ENCODE measurements around the gene RMC1.

Gene RMC1

DNA sequence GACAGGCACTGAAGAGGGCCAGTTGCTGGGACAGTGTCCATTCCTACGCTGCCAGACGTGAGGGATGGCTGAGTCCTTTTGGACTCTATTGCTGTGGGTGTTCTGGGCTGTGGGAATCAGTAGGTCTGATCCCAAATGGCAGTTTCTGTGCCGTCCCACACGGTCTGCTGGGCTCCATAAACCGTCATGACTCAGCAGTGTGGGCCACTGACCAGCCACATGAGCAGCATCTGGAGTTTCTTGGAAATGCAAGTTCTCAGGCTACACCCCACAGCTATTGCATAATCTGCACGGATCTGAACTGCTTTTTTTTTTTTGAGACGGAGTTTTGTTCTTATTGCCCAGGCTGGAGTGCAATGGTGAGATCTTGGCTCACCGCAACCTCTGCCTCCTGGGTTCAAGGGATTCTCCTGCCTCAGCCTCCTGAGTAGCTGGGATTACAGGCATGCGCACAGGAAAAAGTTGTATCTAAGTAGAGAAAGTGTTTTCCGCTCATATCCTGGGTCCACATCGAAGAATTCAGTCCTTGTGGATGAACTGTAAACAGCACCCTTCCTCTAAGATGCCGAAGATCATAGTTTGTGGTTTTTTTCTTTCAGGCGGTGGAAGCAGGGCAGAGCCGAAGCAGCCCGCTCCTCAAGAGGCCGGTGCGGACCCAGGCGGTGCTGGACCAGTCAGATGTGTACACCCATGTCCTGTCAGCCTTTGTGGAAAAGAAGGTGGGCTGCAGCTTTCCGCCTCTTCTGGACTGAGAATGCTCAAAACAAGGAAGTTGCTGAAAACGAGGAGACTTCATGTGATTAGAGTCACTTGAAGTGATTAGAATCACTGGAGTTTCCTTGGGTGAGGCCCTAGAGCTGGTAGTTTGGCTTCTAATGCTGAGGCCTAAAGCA, 25.5 kb downstream of the RMC1 start:
- no peak for FAIRE-seq
- DNase-seq (ENCODE audit: extremely low spot score, insufficient read length, low read depth) = no peak

DNA sequence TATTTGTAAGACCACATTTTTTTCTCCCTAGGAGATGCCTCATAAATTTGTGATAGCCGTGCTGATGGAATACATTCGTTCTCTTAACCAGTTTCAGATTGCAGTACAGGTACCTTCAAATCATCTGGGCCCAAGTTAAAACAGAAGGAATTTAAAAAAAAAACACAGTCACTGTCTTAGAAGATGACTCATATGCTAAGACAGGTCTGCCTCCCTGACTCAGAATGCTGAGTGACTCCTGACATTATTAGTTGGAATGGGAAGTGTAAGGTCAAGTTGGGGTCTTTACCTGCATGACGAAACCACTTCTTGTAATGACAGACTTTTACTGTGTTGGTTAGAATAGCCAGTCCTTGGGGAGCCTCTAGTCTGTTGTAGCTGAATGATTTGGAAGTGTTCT, 26.3 kb downstream of the RMC1 start:
- FAIRE-seq (no peak), DNase-seq (ENCODE audit: extremely low spot score, insufficient read length, low read depth) (no peak)

DNA sequence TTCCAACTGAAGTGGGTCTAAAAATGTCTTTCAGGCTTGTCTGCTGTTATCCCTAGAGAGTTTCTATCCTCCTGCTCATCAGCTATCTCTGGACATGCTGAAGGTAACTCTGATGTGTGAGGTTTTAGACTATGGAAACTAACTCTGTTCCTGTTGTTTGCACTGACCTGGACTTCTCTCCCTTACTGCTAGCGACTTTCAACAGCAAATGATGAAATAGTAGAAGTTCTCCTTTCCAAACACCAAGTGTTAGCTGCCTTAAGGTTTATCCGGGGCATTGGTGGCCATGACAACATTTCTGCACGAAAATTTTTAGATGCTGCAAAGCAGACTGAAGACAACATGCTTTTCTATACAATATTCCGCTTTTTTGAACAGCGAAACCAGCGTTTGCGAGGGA, 26.9 kb downstream of the RMC1 start:
- DNase-seq (ENCODE audit: extremely low spot score, insufficient read length, low read depth) (no peak), FAIRE-seq (no peak)

DNA sequence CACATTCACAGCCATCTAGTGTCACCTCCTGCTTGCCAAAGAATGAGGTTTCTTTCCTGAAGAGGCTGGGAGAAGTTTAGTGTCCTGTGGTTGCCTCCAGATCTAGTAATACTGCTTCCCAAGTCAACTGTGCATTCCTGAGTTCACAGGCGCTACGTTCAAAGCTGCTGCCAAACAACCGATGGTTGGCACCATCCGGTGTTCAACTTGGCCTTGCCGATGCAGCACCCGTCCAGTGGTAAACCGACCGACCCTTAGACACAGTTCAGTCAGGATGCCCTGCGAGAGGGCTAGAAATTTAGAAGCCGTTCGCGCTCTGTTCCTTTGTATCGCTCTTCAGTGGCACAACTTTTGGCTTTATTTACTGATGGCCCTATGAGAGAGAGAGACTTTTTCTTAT, 28.6 kb downstream of the RMC1 start:
- FAIRE-seq (no peak), DNase-seq (ENCODE audit: extremely low spot score, insufficient read length, low read depth) (no peak)

- DNase-seq (ENCODE audit: extremely low spot score, insufficient read length, low read depth) (no peak), FAIRE-seq (no peak)
Measured at GRCh38 chr18:23532848-23533247, 29.5 kb downstream of the RMC1 start.

GRCh38 chr18:23534276-23534675, 31.0 kb downstream of the RMC1 start:
- no peak for DNase-seq (ENCODE audit: extremely low spot score, insufficient read length, low read depth)
- no peak for FAIRE-seq

DNA sequence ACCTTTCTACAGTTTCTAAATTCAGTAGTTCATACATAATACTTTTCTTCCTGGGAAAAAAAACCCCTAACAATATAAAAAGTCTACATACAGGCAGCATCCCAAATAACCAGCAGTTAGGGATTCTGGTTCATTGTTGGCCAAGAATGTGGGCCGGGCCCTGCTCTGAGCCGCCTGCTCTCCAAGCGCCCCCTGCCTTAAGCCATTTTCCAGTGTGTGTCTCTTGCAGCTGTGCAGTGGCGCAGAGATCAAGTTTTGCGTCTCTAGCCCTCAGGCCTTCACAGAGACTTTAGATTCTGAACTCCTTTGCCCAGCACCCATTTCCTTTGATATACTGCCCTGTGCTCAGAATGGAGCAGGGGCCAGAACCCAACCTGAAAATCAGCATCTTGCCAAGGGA, 32.9 kb downstream of the RMC1 start:
- FAIRE-seq (no peak), DNase-seq (ENCODE audit: extremely low spot score, insufficient read length, low read depth) (no peak)

- DNase-seq (ENCODE audit: extremely low spot score, insufficient read length, low read depth) = no peak
- no peak for FAIRE-seq
Measured at GRCh38 chr18:23537274-23537673, 34.0 kb downstream of the RMC1 start.

- DNase-seq (ENCODE audit: extremely low spot score, insufficient read length, low read depth) (no peak), FAIRE-seq (no peak)
Measured at GRCh38 chr18:23538001-23538400, 34.7 kb downstream of the RMC1 start.

DNA sequence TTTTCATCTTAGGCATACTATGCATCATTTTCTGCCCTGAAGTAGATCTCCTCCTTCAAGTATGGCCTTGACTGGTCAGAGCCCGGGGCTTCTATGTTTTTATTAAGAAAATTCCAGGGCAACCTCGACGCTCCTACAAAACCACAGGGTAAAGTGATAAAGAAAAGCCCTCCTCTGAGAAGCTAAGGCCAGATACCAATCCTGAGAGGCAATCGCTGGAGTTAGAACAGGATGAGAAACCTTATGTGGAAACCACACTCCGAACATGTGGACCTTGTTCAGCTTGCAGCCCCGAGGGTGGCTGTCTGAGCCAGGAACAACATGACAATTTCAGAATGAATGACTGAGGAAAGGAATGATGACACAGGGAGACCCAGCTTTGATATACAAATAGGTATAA, 35.6 kb downstream of the RMC1 start:
- FAIRE-seq = no peak

DNA sequence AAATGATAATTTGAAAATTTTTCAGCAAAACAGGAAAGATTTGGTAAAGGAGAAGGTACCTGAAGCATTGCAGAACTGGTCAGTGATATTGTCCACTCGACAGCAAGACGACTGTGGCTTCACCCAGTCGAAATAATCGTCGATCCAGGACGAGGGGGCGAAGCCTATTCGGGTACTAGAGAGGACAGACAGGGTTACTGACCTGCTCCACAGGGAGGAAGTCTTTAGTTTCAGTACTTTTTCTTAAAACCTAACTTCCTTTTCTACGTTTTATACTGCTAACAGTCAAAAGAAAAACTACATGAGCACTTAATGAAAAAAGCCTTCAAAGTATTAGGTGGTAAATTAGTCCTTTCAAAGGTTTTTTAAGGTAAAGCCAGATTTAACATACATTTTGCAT, 36.0 kb downstream of the RMC1 start:
- FAIRE-seq (peak; percentile 26), DNase-seq (ENCODE audit: extremely low spot score, insufficient read length, low read depth) (no peak)

More for the DNA sequence above, 35.6 kb downstream of the RMC1 start:
- DNase-seq (ENCODE audit: extremely low spot score, insufficient read length, low read depth) = no peak

DNA sequence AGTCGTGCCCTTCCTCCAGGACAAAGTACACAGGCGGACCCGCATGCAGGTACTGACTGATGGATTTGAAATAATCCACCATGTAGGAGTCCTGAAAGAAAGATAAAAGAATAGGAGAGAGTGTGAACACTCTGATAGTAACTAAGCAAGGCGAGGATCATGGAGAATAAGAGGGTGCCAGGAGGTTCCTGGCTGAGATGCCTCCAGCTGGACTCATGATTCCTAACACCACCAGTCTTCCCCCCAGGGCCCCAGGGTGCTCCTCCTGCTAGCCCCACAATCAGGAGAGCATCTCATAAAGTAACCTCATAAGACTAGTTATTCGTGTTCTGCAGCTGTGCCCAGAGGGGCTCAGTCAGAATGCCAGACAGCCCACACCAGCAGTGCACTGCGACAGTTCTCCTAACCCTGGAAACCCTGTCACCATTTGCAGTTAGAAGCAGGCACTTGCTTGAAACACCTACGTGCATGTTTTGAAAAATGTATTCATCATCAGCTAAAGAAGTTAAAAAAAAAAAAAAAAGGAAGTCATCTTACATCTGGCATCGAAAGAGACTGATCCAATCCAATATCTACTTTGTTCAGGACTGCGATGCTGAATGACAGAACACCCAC, 36.7 kb downstream of the RMC1 start:
- DNase-seq (ENCODE audit: extremely low spot score, insufficient read length, low read depth) = no peak
- FAIRE-seq = no peak

DNA sequence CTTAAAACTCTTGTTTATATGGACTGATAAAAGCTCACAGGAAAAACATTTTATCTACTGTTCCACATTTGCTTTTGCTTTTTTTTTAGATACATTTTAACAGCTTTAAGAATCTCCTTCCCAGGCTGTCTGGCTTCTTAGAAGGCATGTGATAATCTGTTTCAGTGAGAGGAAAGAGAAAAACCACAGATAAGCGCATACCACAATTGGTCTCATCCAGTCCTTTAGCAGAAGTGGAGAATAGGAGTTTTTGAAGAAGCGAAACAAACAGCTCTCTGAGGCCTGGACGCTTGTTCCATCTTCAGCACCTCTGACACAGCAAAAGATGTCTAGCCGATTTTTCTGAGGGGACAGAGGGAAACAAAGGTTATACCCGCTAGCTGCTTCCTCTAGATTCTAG, 37.6 kb downstream of the RMC1 start:
- DNase-seq (ENCODE audit: extremely low spot score, insufficient read length, low read depth) (peak; percentile 15), FAIRE-seq (peak; percentile 77)

- FAIRE-seq (peak; percentile 12), DNase-seq (ENCODE audit: extremely low spot score, insufficient read length, low read depth) (no peak)
Measured at GRCh38 chr18:23541349-23542093, 38.2 kb downstream of the RMC1 start.

GRCh38 chr18:23542461-23542860, 39.1 kb downstream of the RMC1 start:
- FAIRE-seq = no peak
- no peak for DNase-seq (ENCODE audit: extremely low spot score, insufficient read length, low read depth)

DNA sequence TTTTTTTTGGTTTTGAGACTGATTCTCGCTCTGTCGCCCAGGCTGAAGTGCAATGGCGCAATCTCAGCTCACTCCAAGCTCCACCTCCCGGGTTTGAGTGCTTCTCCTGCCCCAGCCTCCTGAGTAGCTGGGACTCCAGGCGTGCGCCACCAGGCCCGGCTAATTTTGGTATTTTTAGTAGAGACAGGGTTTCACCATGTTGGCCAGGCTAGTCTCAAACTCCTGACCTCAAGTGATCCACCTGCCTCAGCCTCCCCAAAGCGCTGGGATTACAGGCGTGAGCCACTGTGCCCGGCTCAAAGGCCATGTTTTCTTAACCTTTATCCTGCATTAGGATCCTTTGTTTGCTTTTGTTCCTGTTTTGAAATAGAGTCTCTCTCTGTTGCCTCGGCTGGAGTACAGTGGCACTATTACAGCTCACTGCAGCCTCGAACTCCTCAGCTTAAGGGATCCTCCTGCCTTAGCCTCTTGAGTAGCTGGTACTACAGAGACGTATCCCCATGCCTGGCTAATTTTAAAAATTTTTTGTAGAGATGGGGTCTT, 42.0 kb downstream of the RMC1 start:
- FAIRE-seq = no peak

DNA sequence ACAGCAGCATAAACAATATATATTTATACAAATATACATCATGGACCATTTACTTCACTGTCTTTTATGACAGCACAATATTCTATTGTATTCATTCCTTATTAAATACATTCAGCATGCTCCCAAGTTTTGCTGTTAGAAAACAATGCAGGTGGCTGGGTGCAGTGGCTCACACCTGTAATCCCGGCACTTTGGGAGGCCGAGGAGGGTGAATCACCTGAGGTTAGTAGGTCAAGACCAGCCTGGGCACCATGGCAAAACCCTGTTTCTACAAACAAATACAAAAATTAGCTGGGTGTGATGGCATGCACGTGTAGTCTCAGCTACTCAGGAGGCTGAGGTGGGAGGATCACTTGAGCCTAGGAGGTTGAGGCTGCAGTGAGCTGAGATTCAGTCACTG, 44.0 kb downstream of the RMC1 start:
- DNase-seq (ENCODE audit: extremely low spot score, insufficient read length, low read depth) (no peak), FAIRE-seq (no peak)

More for the DNA sequence above, 42.0 kb downstream of the RMC1 start:
- DNase-seq (ENCODE audit: extremely low spot score, insufficient read length, low read depth) = no peak

DNA sequence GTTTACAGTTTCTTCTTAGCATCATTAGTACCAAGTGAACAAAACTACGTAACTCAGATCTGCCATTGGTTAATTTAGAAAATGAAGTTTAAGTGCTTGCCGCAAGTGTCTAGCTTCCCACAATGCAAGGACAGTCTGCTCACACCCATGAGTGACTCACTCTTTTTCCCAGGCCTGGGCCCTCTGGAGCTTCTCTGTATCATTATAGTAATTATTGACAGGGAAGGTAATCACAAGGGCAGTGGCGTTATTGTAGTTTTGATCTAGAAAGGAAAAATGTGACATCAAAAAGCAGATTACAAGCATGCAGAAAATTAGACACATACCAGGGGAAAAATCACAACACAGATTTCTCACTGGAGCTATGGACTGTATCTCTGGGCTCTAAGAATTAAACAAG, 44.5 kb downstream of the RMC1 start:
- FAIRE-seq = no peak
- DNase-seq (ENCODE audit: extremely low spot score, insufficient read length, low read depth) = no peak

DNA sequence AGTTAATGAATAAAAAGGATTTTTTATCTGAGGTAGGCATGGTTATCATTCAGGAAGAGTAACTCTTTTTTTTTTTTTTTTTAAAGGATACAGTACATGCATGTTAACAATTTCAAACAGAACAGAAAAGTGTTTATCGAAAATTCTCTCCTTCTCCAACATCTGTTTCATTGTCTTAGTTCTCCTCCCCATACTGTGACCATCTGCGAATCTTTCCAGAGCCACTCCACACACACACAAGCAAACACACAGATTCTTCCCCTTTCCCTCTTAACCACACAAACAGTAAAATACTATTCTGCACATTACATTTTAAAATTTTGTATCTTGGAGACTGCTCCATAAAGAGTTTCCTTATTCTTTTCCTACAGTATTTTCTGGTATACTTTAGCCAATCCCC, 45.0 kb downstream of the RMC1 start:
- DNase-seq (ENCODE audit: extremely low spot score, insufficient read length, low read depth) = no peak
- no peak for FAIRE-seq

- DNase-seq (ENCODE audit: extremely low spot score, insufficient read length, low read depth) (no peak), FAIRE-seq (no peak)
Measured at GRCh38 chr18:23548719-23549118, 45.4 kb downstream of the RMC1 start.

- no peak for FAIRE-seq
- DNase-seq (ENCODE audit: extremely low spot score, insufficient read length, low read depth) = no peak
Measured at GRCh38 chr18:23550898-23551297, 47.6 kb downstream of the RMC1 start.
